ENCODE measurements around the gene NCOR1. TPM values are rescaled to one million over a fixed set of nuclear protein-coding genes. Genes with fewer than 3 reads are reported as not detected.

The NCOR1 gene
- total and polyA plus RNA-seq, 2 of the 8 experiments (the other 6 are each of a cell fraction or from before 2014, with no cell fraction given): 65.4 to 142 TPM

DNA sequence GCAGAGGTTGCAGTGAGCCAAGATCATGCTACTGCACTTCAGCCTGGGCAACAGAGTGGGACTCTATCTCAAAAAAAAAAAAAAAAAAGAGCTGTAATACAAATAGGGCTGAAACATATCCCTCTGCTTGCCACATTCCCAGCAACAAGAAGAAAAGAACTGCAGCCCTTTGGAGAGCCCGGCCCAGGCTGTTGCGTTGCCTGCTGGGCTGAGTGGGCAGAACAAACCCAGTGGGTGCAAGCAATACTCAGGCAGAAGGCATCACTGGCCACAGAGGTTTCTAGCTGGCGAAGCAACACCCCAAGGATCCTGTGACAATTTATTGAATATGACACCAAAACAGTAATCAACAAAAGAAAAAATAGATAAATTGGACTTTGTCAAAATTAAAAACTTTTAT, 45.7 kb upstream of the NCOR1 start:
- H3K14ac ChIP-seq (ENCODE audit: insufficient read length): no peak overlapping the region
- TF ChIP-seq GABPA (IDR thresholded peaks at IDR 0.05; ENCODE audit: borderline replicate concordance, insufficient read depth, low read length) (no peak), TAF1 (IDR thresholded peaks at IDR 0.05; ENCODE audit: low read depth, low read length) (no peak), CHD1 (IDR thresholded peaks at IDR 0.05; ENCODE audit: low read depth, low read length) (no peak), SRF (IDR thresholded peaks at IDR 0.05; ENCODE audit: low read depth, low read length) (no peak), TBP (IDR thresholded peaks at IDR 0.05; ENCODE audit: low read depth, low read length) (no peak), KDM5A (IDR thresholded peaks at IDR 0.05; ENCODE audit: low read length) (no peak), GTF2F1 (IDR thresholded peaks at IDR 0.05; ENCODE audit: borderline replicate concordance, low read depth, low read length) (no peak), ASH2L (IDR thresholded peaks at IDR 0.05; ENCODE audit: low read length) (no peak), BACH1 (IDR thresholded peaks at IDR 0.05; ENCODE audit: low read length) (no peak)

More for the DNA sequence above, 45.7 kb upstream of the NCOR1 start:
- no peak overlapping the region for H4K5ac ChIP-seq (ENCODE audit: insufficient read length, low read depth, low read length)
- H3K56ac ChIP-seq (replicated peaks; ENCODE audit: insufficient read length, low read depth, low read length): no peak overlapping the region
- H3K18ac ChIP-seq (ENCODE audit: extremely low read depth, low read length): no peak overlapping the region
- no peak overlapping the region for H3K9ac ChIP-seq (replicated peaks in 1 of 4; ENCODE audit: extremely low read depth in 1 of 4, low read depth in 3 of 4, low read length in 3 of 4)
- no peak for DNase-seq (ENCODE audit: low read depth in 1 of 2, low spot score in 2 of 2)
- no peak overlapping the region for H2AK5ac ChIP-seq (ENCODE audit: low read depth, low read length)
- no peak overlapping the region for H3K23ac ChIP-seq (ENCODE audit: insufficient read length)
- no peaks in the 10 kb centered on the region for H3K9me3 ChIP-seq (ENCODE audit: insufficient read depth in 2 of 2, low read depth in 1 of 2, low read length in 1 of 2)
- no peak overlapping the region for H2BK120ac ChIP-seq (replicated peaks; ENCODE audit: low read depth, low read length)
- H3K4me2 ChIP-seq (ENCODE audit: insufficient read depth in 1 of 2, low read depth in 2 of 2, low read length in 2 of 2): no peak overlapping the region
- no peak overlapping the region for H2BK20ac ChIP-seq (ENCODE audit: low read length)
- no peak overlapping the region for H2BK12ac ChIP-seq (ENCODE audit: low read depth, low read length)
- H4K8ac ChIP-seq (ENCODE audit: extremely low read depth, insufficient read depth, low read length): no peak overlapping the region
- no peaks in the 10 kb centered on the region for H3K79me2 ChIP-seq (ENCODE audit: control insufficient read depth in 1 of 2, insufficient read depth in 2 of 2, low read length in 2 of 2)
- POLR2A ChIA-PET (ENCODE audit: partially characterized antibody): interaction anchor here (1.4 kb wide), 1 partner anchor 45 kb away, joined by 5 read pairs; the partner anchor contains the start of gene NCOR1
- no peaks in the 10 kb centered on the region for H3K23me2 ChIP-seq (ENCODE audit: low read depth, low read length)
- peaks cover 0 to 2% (median 0%) of the 10 kb centered on the region in 4 experiments; a peak in 2 of 8 replicates for H3K36me3 ChIP-seq (ENCODE audit: control insufficient read depth in 2 of 4, insufficient read depth in 4 of 4, low read length in 3 of 4)
- H3K27ac ChIP-seq (ENCODE audit: low read depth, low read length): no peak overlapping the region
- FAIRE-seq: no peak
- H4K91ac ChIP-seq (replicated peaks; ENCODE audit: insufficient read length, low read length): no peak overlapping the region
- no peak overlapping the region for H2BK15ac ChIP-seq (ENCODE audit: low read length)
- H3K79me1 ChIP-seq (ENCODE audit: low read depth, low read length): no peaks in the 10 kb centered on the region
- CTCF ChIA-PET (ENCODE audit: partially characterized antibody): interaction anchor here (1.0 to 1.1 kb wide), 2 partner anchors 25 to 33 kb away, joined by 3 read pairs; no protein-coding TSS in a partner anchor
- 75% methylated on average over 3 of the region's 3 CpGs; no CpG with 5 or more reads in 1 of the 2 experiments for WGBS, 2 experiments (ENCODE audit: extremely low coverage in 1 of 2, insufficient coverage in 1 of 2, insufficient read length in 1 of 2, insufficient replicate concordance in 2 of 2, low coverage in 1 of 2, low lambda C conversion rate in 2 of 2, missing lambda C conversion rate in 1 of 2)
- no peak overlapping the region for H3K4me3 ChIP-seq (ENCODE audit: extremely low read depth in 1 of 4, insufficient read depth in 2 of 4, low read depth in 3 of 4, low read length in 4 of 4)
- no peaks in the 10 kb centered on the region; a peak in 1 of 7 replicates for H3K4me1 ChIP-seq (replicated peaks in 1 of 4; ENCODE audit: control insufficient read depth in 3 of 4, insufficient read depth in 4 of 4, low read length in 3 of 4)
- no peak overlapping the region for H2BK5ac ChIP-seq (ENCODE audit: low read depth, low read length)
- H3K27me3 ChIP-seq (replicated peaks in 1 of 4; ENCODE audit: control insufficient read depth in 3 of 4, extremely low read depth in 1 of 4, insufficient read depth in 3 of 4, low read length in 3 of 4): no peaks in the 10 kb centered on the region
- no peak overlapping the region for H3K4ac ChIP-seq (replicated peaks; ENCODE audit: insufficient read length, low read depth, low read length)
- peaks cover 0 to 1% of the 10 kb centered on the region in 2 experiments for H4K20me1 ChIP-seq (replicated peaks in 1 of 2; ENCODE audit: control insufficient read depth in 1 of 2, insufficient read depth in 2 of 2, low read length in 2 of 2)
- H2AFZ ChIP-seq (ENCODE audit: low read length): no peak overlapping the region
